Epithelial cell of prostate (primary cell): ENCODE results near the gene RNASEH2B.

Experiments
- DNase-seq: peaks from one replicate; pipeline ENCODE4 v3.0.0-alpha.2; 2011; ENCODE audit warnings: low read depth, low spot score
- H3K27ac ChIP-seq: fragments of 450-650 bp; 2 replicates; pipeline ENCODE4 v1.5.1; 2017; ENCODE audit warnings: mild to moderate bottlenecking

The RNASEH2B gene

DNA sequence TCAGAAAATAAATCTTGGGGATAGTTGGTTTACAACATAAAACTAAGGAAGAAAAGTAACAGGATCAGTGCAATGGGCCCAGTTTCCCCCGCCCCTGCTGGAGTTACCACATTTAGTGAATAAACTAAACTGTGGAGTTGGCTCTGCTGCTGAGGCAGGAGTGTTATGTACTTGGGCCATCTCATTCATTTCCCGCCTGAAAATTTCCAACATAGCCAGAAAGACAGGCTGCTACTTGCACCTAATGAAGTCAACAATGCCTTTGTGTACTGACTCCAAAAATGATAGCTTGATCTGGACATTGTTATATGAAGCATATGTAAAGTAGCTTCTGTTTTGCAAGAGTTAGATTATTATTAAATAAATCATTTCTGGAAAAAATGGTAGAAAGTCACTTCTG, 7.9 kb upstream of the RNASEH2B start:
- DNase-seq = peak; percentile 31

GRCh38 chr13:50905256-50905655, 4.3 kb upstream of the RNASEH2B start:
- no peak overlapping the region for H3K27ac ChIP-seq
- DNase-seq = no peak

More for the DNA sequence above, 7.9 kb upstream of the RNASEH2B start:
- no peak overlapping the region for H3K27ac ChIP-seq

- no peak for DNase-seq
- H3K27ac ChIP-seq = no peak overlapping the region
Observed at GRCh38 chr13:50907781-50908180, 1.8 kb upstream of the RNASEH2B start.

DNA sequence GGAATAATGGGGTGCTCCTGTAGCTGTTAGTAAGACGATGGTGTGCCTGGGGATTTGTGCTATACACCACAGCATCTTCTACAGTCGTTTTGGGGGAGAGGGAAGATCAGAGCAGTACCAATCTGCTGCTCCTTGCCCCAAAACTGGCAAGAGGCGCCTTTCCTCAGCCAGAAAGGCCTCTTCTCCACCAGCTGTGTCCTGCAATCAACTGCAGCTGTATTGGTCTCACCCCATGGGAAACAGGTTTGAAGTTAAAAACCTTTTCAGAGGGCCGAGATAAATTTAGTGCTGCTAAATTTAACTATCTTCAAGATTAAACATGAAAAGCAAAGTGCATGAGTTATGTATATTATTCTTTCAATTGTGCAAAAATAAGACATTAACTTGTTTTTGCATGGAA, 1.2 kb upstream of the RNASEH2B start:
- no peak overlapping the region for H3K27ac ChIP-seq
- no peak for DNase-seq

- no peak for DNase-seq
- peak overlapping the region; percentile 37 for H3K27ac ChIP-seq
Observed at GRCh38 chr13:50910485-50910805, 854 bp downstream of the RNASEH2B start.

- no peak overlapping the region for H3K27ac ChIP-seq
- no peak for DNase-seq
Observed at GRCh38 chr13:50911081-50911631, 1.6 kb downstream of the RNASEH2B start.

GRCh38 chr13:50911937-50912795, 2.6 kb downstream of the RNASEH2B start:
- peak; percentile 33 for DNase-seq
- no peak overlapping the region for H3K27ac ChIP-seq

DNA sequence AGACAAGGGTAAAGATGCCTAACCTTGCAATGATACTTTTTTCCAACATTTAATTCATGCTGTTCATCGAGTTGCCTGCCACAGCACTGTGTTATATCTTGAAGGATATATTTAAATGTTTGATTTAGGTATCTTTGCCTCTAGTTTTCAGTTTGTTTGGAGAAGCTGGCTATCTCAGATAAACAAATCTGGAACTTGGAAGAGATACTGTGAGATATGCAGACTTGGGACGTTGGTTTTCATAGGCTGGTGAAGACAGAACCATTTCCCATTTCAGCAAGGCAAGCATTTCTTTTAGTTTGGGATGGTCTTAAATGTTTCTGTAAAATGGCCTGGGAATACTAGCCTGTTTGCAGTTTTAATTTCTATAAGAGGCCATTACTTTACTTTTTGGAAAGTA, 3.3 kb downstream of the RNASEH2B start:
- no peak overlapping the region for H3K27ac ChIP-seq
- DNase-seq = no peak

DNA sequence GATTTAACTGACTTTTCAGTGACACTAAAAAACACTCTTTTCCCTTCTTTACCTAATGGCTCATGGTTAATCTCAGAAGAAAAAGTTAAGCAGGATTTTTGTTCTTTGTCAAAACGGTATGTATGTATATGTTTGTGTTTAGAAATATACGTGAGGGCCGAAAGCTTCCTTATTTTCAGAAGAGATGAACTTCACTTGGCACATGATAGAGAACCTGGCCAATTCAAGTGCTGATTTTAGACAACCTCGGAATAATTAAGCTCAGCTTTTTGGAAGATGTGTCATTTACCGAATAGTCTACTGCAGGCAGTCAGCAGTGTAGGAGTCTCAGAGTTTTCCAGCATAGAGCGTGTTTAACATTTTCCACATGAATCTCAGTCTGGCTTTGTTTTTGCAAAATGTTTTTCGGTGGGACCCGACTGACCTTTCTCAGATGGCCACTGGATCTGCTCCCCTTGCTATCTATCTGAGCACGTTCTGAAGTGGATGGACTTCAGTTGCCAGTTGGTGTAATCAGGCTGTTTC, 4.6 kb downstream of the RNASEH2B start:
- no peak overlapping the region for H3K27ac ChIP-seq
- DNase-seq = no peak

DNA sequence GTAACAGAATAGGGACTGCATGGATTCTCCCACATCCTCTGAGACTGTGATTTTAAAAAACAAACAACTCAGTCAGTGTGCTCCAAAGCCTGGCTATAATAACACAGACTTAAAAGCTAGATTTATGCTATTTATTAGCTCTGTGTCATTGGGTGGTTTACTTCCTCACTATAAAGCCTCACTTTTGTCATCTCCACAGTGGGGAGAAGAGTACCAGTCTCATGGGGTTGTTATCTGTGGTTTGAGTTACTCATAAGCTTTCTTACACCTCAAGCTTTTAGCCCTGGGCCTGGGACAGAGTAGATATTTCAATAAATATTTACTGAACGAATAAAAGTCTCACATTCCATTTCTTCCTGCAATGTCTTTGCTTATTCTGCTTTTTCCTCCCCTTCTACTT, 5.3 kb downstream of the RNASEH2B start:
- no peak overlapping the region for H3K27ac ChIP-seq
- DNase-seq = no peak

DNA sequence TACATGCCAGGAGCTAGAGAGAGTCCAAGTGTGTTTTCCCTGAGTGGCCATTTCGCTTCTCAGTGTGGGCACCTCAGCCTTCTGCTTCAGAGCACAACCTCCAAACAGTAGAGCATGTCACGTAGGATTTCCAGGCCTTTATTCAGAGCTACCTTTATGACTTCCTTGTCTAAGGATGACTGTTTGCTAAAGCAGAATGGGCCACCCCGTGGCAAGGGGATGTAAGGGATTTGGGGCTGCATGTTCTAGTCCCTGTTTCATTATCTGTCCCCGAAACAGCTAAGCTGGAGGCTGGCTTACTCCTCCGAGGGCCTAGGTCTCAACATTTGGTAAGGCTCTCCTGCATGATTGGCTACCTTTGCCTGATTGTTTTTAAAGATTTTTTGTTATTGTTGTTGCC, 6.0 kb downstream of the RNASEH2B start:
- no peak for DNase-seq
- no peak overlapping the region for H3K27ac ChIP-seq

DNA sequence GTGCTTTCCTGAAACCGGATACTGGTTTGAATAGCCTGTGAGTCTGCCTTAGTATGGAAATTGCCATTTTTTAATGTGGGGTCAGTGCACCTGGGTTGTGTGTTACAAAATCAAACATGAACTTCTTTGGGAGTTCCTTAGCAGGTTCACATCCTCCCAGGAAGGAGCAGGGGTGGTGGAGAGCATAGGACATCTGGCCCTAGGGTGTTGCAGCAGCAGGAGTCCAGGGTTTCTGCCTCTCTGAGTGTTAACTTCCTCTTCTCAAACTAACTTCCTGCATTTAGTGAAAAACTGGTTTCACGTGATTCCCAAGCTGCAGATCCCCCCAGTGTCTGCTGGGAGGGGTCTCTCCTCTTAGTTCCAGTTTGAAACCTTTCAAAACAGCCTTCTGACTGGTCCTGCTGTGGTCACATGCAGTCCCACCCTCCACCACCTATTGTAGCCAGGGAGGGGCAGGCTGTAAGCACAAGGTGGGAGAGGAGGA, 7.2 kb downstream of the RNASEH2B start:
- DNase-seq = no peak
- no peak overlapping the region for H3K27ac ChIP-seq

- DNase-seq = no peak
- no peak overlapping the region for H3K27ac ChIP-seq
Observed at GRCh38 chr13:50917572-50917971, 8.0 kb downstream of the RNASEH2B start.

DNA sequence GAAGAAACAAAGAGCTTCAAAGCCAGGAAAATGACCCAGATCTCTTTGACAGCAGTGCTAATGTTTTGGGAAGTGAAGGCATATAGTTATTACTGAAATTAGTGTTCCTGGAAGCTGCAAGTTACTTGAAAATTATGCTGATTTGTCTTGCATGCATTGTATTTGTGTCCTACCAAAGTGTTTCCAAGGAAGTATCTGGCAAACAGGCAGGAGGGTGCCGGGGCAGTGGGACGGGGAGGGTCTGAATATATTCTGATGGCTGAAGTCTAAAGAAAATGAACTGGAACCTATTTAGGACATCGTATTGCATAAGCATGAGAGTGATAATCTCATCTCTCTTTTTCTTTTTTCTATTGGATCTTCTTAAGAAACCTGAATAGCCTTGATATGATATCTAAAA, 9.0 kb downstream of the RNASEH2B start:
- no peak overlapping the region for H3K27ac ChIP-seq
- DNase-seq = no peak

DNA sequence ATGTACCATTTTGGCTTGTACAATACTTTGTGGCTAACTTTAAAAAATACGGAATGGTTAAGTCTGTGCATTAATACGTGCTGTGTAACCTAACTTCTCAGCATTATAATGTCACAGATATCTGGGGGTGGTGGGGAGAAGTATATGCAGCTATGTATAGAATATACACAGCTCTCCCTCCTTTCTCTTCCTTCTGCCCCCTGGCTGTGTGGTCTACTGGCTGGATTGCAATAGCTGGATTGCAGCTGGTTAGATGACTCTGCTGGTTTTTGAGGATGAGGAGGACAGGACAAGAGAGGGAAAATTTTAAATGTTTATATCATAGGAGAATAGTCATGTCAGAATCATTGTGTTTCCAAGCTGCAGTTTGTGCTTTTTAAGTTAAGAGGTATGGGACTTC, 9.7 kb downstream of the RNASEH2B start:
- no peak overlapping the region for H3K27ac ChIP-seq
- DNase-seq = no peak

GRCh38 chr13:50921706-50922105, 12.1 kb downstream of the RNASEH2B start:
- DNase-seq = no peak
- H3K27ac ChIP-seq = no peak overlapping the region

GRCh38 chr13:50923272-50923671, 13.7 kb downstream of the RNASEH2B start:
- no peak for DNase-seq
- no peak overlapping the region for H3K27ac ChIP-seq

DNA sequence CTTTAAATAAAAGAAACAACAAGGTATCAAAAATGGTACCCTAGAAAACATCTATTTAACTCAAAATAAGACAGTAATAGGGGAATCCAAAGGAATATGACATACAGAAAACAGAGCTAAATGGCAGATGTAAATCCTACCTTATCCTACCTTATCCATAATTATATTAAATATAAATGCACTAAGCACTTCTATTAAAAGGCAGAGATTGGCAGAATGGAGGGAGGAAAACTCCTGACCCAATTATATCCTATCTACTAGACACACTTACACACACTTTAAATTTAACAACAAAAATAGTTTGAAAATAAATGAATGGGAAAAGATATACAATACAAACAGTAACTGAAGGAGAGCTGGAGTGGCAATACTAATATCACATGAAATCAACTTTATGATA, 14.4 kb downstream of the RNASEH2B start:
- no peak overlapping the region for H3K27ac ChIP-seq
- DNase-seq = no peak

- DNase-seq = no peak
- no peak overlapping the region for H3K27ac ChIP-seq
Observed at GRCh38 chr13:50927701-50928100, 18.1 kb downstream of the RNASEH2B start.

DNA sequence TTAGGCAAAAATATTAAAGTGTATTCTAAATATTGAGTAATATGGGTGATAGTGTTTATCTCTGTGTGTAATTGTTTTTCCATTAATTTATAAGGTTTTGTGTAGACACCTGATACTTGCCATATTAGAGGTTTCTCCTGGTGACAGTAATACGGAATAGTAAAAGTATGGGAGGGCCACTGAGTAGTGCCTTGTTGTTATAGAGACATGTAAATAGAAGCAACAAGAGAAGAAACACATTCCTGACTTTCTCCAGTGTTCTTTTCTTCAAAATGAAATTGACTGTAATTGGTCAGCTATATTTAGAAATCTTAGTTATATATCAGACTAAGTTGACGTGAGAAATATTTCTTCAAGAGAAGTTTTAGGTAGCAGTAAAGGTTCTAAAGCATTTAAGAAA, 18.5 kb downstream of the RNASEH2B start:
- DNase-seq = no peak
- H3K27ac ChIP-seq = no peak overlapping the region

- no peak overlapping the region for H3K27ac ChIP-seq
- no peak for DNase-seq
Observed at GRCh38 chr13:50928659-50929462, 19.3 kb downstream of the RNASEH2B start.
